ENCODE results near the gene CDK13.
"Not testable (repeated sequence)": the region's sequence is repeated elsewhere in the genome, so short reads cannot be mapped to it uniquely, and the experiment has no call there.

Gene CDK13

DNA sequence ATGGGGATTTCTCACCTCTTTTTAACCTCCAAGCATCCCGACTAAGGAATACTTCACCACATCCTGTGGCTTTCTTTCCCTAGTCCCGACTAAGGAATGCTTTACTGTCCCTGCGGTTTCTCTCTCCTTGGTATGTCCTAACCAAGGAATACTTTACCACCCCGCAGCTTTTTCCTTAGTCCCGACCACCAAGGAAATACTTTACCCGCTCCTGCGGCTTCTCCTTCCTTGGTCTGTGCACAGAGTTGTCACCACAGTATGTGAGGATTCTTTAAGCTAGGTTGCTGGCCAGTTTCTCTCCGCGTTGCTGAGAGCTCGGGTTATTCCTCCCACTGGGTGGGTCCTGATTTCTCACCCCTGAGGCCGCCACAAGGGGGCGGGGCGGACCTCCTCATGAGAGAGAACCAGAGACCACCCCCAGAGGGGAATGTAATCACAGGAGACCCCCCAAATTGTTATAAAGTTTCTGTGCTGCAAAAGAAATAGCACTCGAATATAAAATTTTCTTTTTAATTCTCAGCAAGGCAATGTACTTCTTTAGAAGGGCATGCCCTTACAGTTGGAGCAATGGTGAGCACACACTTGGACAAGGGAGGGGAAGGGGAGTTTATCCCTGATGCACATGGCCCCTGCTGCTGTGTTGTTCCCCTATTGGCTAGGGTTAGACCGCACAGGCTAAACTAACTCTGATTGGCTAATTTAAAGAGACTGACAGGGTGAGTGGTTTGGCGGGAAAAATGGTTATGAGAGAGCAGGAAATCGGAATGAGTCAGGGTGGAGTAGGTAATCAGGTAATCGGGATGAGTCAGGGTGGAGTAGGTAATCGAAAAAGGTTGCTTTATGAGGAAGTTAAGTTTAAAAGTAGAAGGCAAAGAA is 197.6 kb downstream of the CDK13 start:
- no peak for DNase-seq (ENCODE audit: low read depth)

DNA sequence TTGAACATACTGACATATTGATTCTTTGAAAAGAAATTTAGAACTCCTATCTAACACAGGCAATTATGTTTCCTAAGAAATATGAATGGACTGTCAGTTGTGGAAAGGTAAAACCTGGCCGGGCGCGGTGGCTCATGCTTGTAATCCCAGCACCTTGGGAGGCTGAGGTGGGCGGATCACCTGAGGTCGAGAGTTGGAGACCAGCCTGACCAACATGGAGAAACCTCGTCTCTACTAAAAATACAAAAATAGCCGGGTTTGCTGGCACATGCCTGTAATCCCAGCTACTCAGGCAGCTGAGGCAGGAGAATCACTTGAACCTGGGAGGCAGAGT is 198.2 kb downstream of the CDK13 start:
- DNase-seq (ENCODE audit: low read depth) = not testable (repeated sequence)

DNA sequence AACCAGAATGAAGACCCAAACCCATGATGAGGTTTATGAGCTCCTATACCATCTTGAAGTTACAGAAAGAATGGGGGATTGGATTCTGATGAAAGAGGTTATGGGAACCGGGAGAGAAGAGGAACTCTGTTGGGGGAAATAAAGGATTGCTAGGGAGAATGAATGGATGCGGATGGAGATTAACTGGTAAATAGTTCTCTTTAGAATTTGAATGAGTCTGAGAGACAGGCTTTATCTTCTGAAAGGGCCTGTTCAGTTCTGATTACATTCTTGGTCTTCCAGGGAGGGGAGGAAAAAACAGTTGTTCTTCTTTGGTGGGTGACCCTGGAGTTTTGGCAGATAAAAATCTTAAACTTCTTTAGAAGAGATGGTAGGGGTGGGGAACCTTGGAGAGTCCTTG is 198.6 kb downstream of the CDK13 start:
- DNase-seq (ENCODE audit: low read depth) = no peak
